Neural crest cell (in vitro differentiated cells): Measurements from ENCODE around the gene ISM1. TPM values are rescaled to one million over a fixed set of nuclear protein-coding genes. Genes with fewer than 3 reads are reported as not detected.
"Not testable (repeated sequence)": the region's sequence is repeated elsewhere in the genome, so short reads cannot be mapped to it uniquely, and the experiment has no call there.

Experiments
- DNase-seq: peaks from one replicate; pipeline ENCODE4 v3.0.0; 2021; ENCODE audit warnings: low read depth, mixed read lengths, low spot score
- H3K27ac Mint-ChIP-seq: one replicate; pipeline ENCODE4 v1.8.0; 2021; ENCODE audit warnings: mild to moderate bottlenecking, mixed read lengths; ENCODE audit not compliant: unreplicated experiment
- H3K27me3 Mint-ChIP-seq: 2 replicates; pipeline ENCODE4 v1.8.0; 2021; ENCODE audit warnings: low read depth, mild to moderate bottlenecking, mixed read lengths
- H3K36me3 Mint-ChIP-seq: 2 replicates; pipeline ENCODE4 v1.8.0; 2021; ENCODE audit warnings: low read depth, mild to moderate bottlenecking, mixed read lengths
- H3K4me1 Mint-ChIP-seq: 2 replicates; pipeline ENCODE4 v1.8.0; 2021; ENCODE audit warnings: mixed read lengths
- H3K4me3 Mint-ChIP-seq: one replicate; pipeline ENCODE4 v1.8.0; 2021; ENCODE audit warnings: mild to moderate bottlenecking, mixed read lengths
- H3K9me3 Mint-ChIP-seq: 2 replicates; pipeline ENCODE4 v1.8.0; 2021; ENCODE audit warnings: mixed read lengths
- CTCF ChIP-seq: fragments of 200-600 bp; sonication (generic); conservative IDR thresholded peaks from 2 replicates; pipeline ENCODE4 v1.5.0; 2021; ENCODE audit warnings: antibody characterized with exemption, mild to moderate bottlenecking
- total RNA-seq: library from RNA; stranded (reverse); gene quantifications from 2 replicates; pipeline ENCODE4 v1.2.1, GENCODE V29; 2021

ISM1 gene
- total RNA-seq, 1 donor from 2014 or later: 0.33 TPM

GRCh38 chr20:13229538-13229937 lies 8.5 kb downstream of the ISM1 start:
- no peak for TF ChIP-seq CTCF
- H3K9me3 Mint-ChIP-seq: no peaks in the 10 kb centered on the region
- H3K27me3 Mint-ChIP-seq: peaks cover 32% of the 10 kb centered on the region

GRCh38 chr20:13231031-13231752 lies 10.1 kb downstream of the ISM1 start:
- peaks cover 21% of the 10 kb centered on the region for H3K27me3 Mint-ChIP-seq
- DNase-seq: no peak
- TF ChIP-seq CTCF: no peak
- H3K4me1 Mint-ChIP-seq: no peaks in the 10 kb centered on the region
- H3K4me3 Mint-ChIP-seq: no peak overlapping the region
- H3K36me3 Mint-ChIP-seq: no peaks in the 10 kb centered on the region
- no peaks in the 10 kb centered on the region for H3K9me3 Mint-ChIP-seq
- H3K27ac Mint-ChIP-seq: no peak overlapping the region

More at GRCh38 chr20:13229538-13229937, 8.5 kb downstream of the ISM1 start:
- no peaks in the 10 kb centered on the region for H3K4me1 Mint-ChIP-seq
- no peak overlapping the region for H3K4me3 Mint-ChIP-seq
- H3K27ac Mint-ChIP-seq: no peak overlapping the region
- no peak for DNase-seq
- H3K36me3 Mint-ChIP-seq: no peaks in the 10 kb centered on the region

GRCh38 chr20:13232999-13233398 lies 11.9 kb downstream of the ISM1 start:
- Mint-ChIP-seq H3K4me1 (no peaks in the 10 kb centered on the region), H3K27me3 (peaks cover 13% of the 10 kb centered on the region), H3K9me3 (no peaks in the 10 kb centered on the region), H3K27ac (no peak overlapping the region), H3K4me3 (no peak overlapping the region), H3K36me3 (no peaks in the 10 kb centered on the region)
- DNase-seq: no peak
- no peak for TF ChIP-seq CTCF

GRCh38 chr20:13234961-13235360 lies 13.9 kb downstream of the ISM1 start:
- TF ChIP-seq CTCF: no peak
- H3K4me1 Mint-ChIP-seq: no peaks in the 10 kb centered on the region
- peaks cover 8% of the 10 kb centered on the region for H3K27me3 Mint-ChIP-seq
- H3K36me3 Mint-ChIP-seq: no peaks in the 10 kb centered on the region
- H3K9me3 Mint-ChIP-seq: no peaks in the 10 kb centered on the region
- no peak overlapping the region for H3K27ac Mint-ChIP-seq
- DNase-seq: no peak
- H3K4me3 Mint-ChIP-seq: no peak overlapping the region

GRCh38 chr20:13236360-13236759 lies 15.3 kb downstream of the ISM1 start:
- H3K27me3 Mint-ChIP-seq, H3K4me3 Mint-ChIP-seq, DNase-seq, H3K27ac Mint-ChIP-seq, H3K4me1 Mint-ChIP-seq, H3K9me3 Mint-ChIP-seq, H3K36me3 Mint-ChIP-seq: not testable (repeated sequence)

- TF ChIP-seq CTCF: no peak
- H3K27ac Mint-ChIP-seq: no peak overlapping the region
These were observed 16.1 kb downstream of the ISM1 start for GRCh38 chr20:13236990-13237720.

More at GRCh38 chr20:13236990-13237720, 16.1 kb downstream of the ISM1 start:
- Mint-ChIP-seq H3K27me3 (peaks cover 3% of the 10 kb centered on the region), H3K36me3 (no peaks in the 10 kb centered on the region), H3K4me1 (no peaks in the 10 kb centered on the region), H3K9me3 (no peaks in the 10 kb centered on the region), H3K4me3 (no peak overlapping the region)
- DNase-seq: no peak
